IMR-90 (cell line): Measurements from ENCODE around the gene ANG. TPM values are rescaled to one million over a fixed set of nuclear protein-coding genes. Genes with fewer than 3 reads are reported as not detected.

Source experiments
- ATAC-seq: fragments of 200-7000 bp; cut with Tn5 transposase; 2 replicates; pipeline ENCODE4 v1.9.1; 2020; ENCODE audit warnings: low read depth, mild to moderate bottlenecking, moderate library complexity
- BruUV-seq: library from RNA; stranded (reverse); fragments of 400-500 nt; replicated peaks from 2 replicates; lab custom pipeline; 2021; lab: Mats Ljungman, UMichigan
- CTCF ChIA-PET: fragments of 300-600 bp; formaldehyde crosslinking; extraction: SDS; loops from one replicate; lab custom pipeline; 2021; ENCODE audit warnings: antibody characterized with exemption; lab: Yijun Ruan, JAX
- POLR2A ChIA-PET: fragments of 300-600 bp; sonication (Branson Sonifier 250); formaldehyde crosslinking; loops from one replicate; lab custom pipeline; 2022; ENCODE audit warnings: antibody characterized with exemption; ENCODE audit not compliant: unreplicated experiment; lab: Charles Lee
- DNase-seq: peaks from one replicate; pipeline ENCODE4 v3.0.0; 2013
- H2AFZ ChIP-seq: replicated peaks from 2 replicates; pipeline ENCODE3; 2013; ENCODE audit warnings: low read length, mild to moderate bottlenecking; ENCODE audit not compliant: poor library complexity
- H2AK5ac ChIP-seq: 2 replicates; pipeline ENCODE4 v1.6.1; 2013; ENCODE audit warnings: low read depth, low read length, inconsistent platforms
- H2AK9ac ChIP-seq: replicated peaks from 2 replicates; pipeline ENCODE3; 2013; ENCODE audit warnings: mild to moderate bottlenecking, low read depth, low read length, moderate library complexity; ENCODE audit not compliant: poor library complexity
- H2BK120ac ChIP-seq: 2 replicates; pipeline ENCODE4 v1.6.1; 2013; ENCODE audit warnings: low read depth, low read length, inconsistent platforms
- H2BK15ac ChIP-seq: 3 replicates; pipeline ENCODE4 v1.6.1; 2013; ENCODE audit warnings: low read depth, low read length, inconsistent platforms
- H2BK20ac ChIP-seq: 2 replicates; pipeline ENCODE4 v1.6.1; 2013; ENCODE audit warnings: low read depth, mild to moderate bottlenecking, inconsistent platforms, low read length, moderate library complexity
- H2BK5ac ChIP-seq: 2 replicates; pipeline ENCODE4 v1.6.1; 2013; ENCODE audit warnings: mild to moderate bottlenecking, low read depth, low read length, inconsistent platforms; ENCODE audit not compliant: poor library complexity, severe bottlenecking
- H3K14ac ChIP-seq: replicated peaks from 2 replicates; pipeline ENCODE4 v1.6.1; 2013; ENCODE audit warnings: low read depth, low read length, inconsistent platforms
- H3K18ac ChIP-seq: 2 replicates; pipeline ENCODE4 v1.6.1; 2013; ENCODE audit warnings: low read depth, low read length, control low read depth
- H3K23ac ChIP-seq: 2 replicates; pipeline ENCODE4 v1.6.1; 2013; ENCODE audit warnings: low read depth, low read length, inconsistent platforms
- H3K27ac ChIP-seq: 2 replicates; pipeline ENCODE4 v1.5.1; 2013; ENCODE audit warnings: mild to moderate bottlenecking, control low read depth, low read length; ENCODE audit not compliant: insufficient read depth
- H3K27me3 ChIP-seq: 2 replicates; pipeline ENCODE4 v1.6.1; 2013; ENCODE audit warnings: low read length; ENCODE audit not compliant: control insufficient read depth, insufficient read depth
- H3K36me3 ChIP-seq: 2 replicates; pipeline ENCODE4 v1.6.1; 2013; ENCODE audit warnings: low read length, mixed read lengths; ENCODE audit not compliant: control insufficient read depth, insufficient read depth
- H3K4ac ChIP-seq: 2 replicates; pipeline ENCODE4 v1.6.1; 2013; ENCODE audit warnings: low read depth, low read length, inconsistent platforms
- H3K4me1 ChIP-seq: 2 replicates; pipeline ENCODE4 v1.6.1; 2013; ENCODE audit warnings: low read length, mixed read lengths; ENCODE audit not compliant: control insufficient read depth, insufficient read depth
- H3K4me2 ChIP-seq: 2 replicates; pipeline ENCODE4 v1.6.1; 2013; ENCODE audit warnings: low read depth, mild to moderate bottlenecking, control low read depth, low read length, moderate library complexity
- H3K4me3 ChIP-seq: 2 replicates; pipeline ENCODE4 v1.5.1; 2013; ENCODE audit warnings: low read depth, mild to moderate bottlenecking, control low read depth, low read length, moderate library complexity; ENCODE audit not compliant: insufficient read depth
- H3K56ac ChIP-seq: 2 replicates; pipeline ENCODE4 v1.6.1; 2013; ENCODE audit warnings: low read length, inconsistent platforms; ENCODE audit not compliant: insufficient read depth; ENCODE audit errors: extremely low read depth
- H3K79me1 ChIP-seq, 2 experiments: 2 replicates each; pipeline ENCODE4 v1.6.1; 2013; ENCODE audit warnings: low read length in 2 of 2, inconsistent platforms in 1 of 2, low read depth in 1 of 2
- H3K9ac ChIP-seq: 2 replicates; pipeline ENCODE4 v1.6.1; 2013; ENCODE audit warnings: low read depth, low read length, control low read depth
- H3K9me1 ChIP-seq: 2 replicates; pipeline ENCODE4 v1.6.1; 2013; ENCODE audit warnings: low read length, inconsistent platforms; ENCODE audit not compliant: insufficient read depth
- H3K9me3 ChIP-seq: 2 replicates; pipeline ENCODE4 v1.6.1; 2013; ENCODE audit warnings: low read length; ENCODE audit not compliant: control insufficient read depth, insufficient read depth
- H4K20me1 ChIP-seq: 2 replicates; pipeline ENCODE4 v1.6.1; 2013; ENCODE audit warnings: low read length, inconsistent platforms; ENCODE audit not compliant: insufficient read depth
- H4K5ac ChIP-seq: 2 replicates; pipeline ENCODE4 v1.6.1; 2013; ENCODE audit warnings: mild to moderate bottlenecking, low read depth, low read length, control low read depth
- H4K8ac ChIP-seq, 2 experiments: 2 replicates each; pipeline ENCODE4 v1.6.1; 2013; ENCODE audit warnings: low read depth in 2 of 2, low read length in 2 of 2, control low read depth in 1 of 2, inconsistent platforms in 1 of 2
- H4K91ac ChIP-seq: 2 replicates; pipeline ENCODE4 v1.6.1; 2013; ENCODE audit warnings: low read depth, low read length, inconsistent platforms; ENCODE audit not compliant: insufficient read depth
- BHLHE40 ChIP-seq: fragments of 150-350 bp; IDR thresholded peaks from 2 replicates; pipeline ENCODE4 v1.6.1; 2016; ENCODE audit warnings: mild to moderate bottlenecking, low read depth, low read length
- CEBPB ChIP-seq: IDR thresholded peaks from 2 replicates; pipeline ENCODE4 v1.6.1; 2012; ENCODE audit warnings: low read depth, low read length, improper control_type of control experiment
- CHD1 ChIP-seq: IDR thresholded peaks from 2 replicates; pipeline ENCODE4 v1.6.1; 2012; ENCODE audit warnings: low read depth, low read length, improper control_type of control experiment
- CTCF ChIP-seq: conservative IDR thresholded peaks from 2 replicates; pipeline ENCODE4 v1.5.1; 2012; ENCODE audit warnings: mild to moderate bottlenecking, low read depth, low read length, improper control_type of control experiment
- FOS ChIP-seq: fragments of 150-350 bp; IDR thresholded peaks from 2 replicates; pipeline ENCODE4 v1.6.1; 2016; ENCODE audit warnings: low read depth, low read length
- MAFK ChIP-seq: IDR thresholded peaks from 2 replicates; pipeline ENCODE4 v1.6.1; 2012; ENCODE audit warnings: low read depth, low read length, improper control_type of control experiment
- MAZ ChIP-seq: IDR thresholded peaks from 2 replicates; pipeline ENCODE4 v1.6.1; 2012; ENCODE audit warnings: low read depth, mild to moderate bottlenecking, low read length, improper control_type of control experiment, moderate library complexity, borderline replicate concordance
- NFE2L2 ChIP-seq: fragments of 150-350 bp; IDR thresholded peaks from 2 replicates; pipeline ENCODE4 v1.6.1; 2016; ENCODE audit warnings: low read depth, mild to moderate bottlenecking, low read length
- RAD21 ChIP-seq: IDR thresholded peaks from 2 replicates; pipeline ENCODE4 v1.6.1; 2012; ENCODE audit warnings: low read length, improper control_type of control experiment
- RCOR1 ChIP-seq: IDR thresholded peaks from 2 replicates; pipeline ENCODE4 v1.6.1; 2012; ENCODE audit warnings: mild to moderate bottlenecking, low read length, improper control_type of control experiment; ENCODE audit not compliant: insufficient replicate concordance
- RFX5 ChIP-seq: IDR thresholded peaks from 2 replicates; pipeline ENCODE4 v1.8.0; 2012; ENCODE audit warnings: low read depth, mild to moderate bottlenecking, low read length, moderate library complexity
- SMC3 ChIP-seq: fragments of 150-350 bp; IDR thresholded peaks from 2 replicates; pipeline ENCODE4 v1.6.1; 2016; ENCODE audit warnings: low read depth, mild to moderate bottlenecking, antibody characterized with exemption, low read length, moderate library complexity
- WGBS, 2 experiments: methylation state at CpG; one replicate each; pipeline versions ENCODE4 v1.1.5 to v1.1.7; 2013; ENCODE audit warnings: missing lambda C conversion rate in 2 of 2; ENCODE audit not compliant: insufficient read length in 1 of 2; ENCODE audit errors: extremely low coverage in 2 of 2; 5-methylcytosine and 5-hydroxymethylcytosine counted together
- dilution Hi-C: fragments of 300-500 bp; cut with HindIII; formaldehyde crosslinking; loops from one replicate; pipeline ENCODE4 v1.14.3; 2018; ENCODE audit warnings: low sequenced_read_pairs; ENCODE audit not compliant: unreplicated experiment
- in situ Hi-C: fragments of 300-500 bp; cut with MboI; formaldehyde crosslinking; loops from 3 replicates; pipeline ENCODE4 v1.14.3; 2019; ENCODE audit warnings: low sequenced_read_pairs, inconsistent platforms, mixed read lengths
- intact Hi-C: fragments of 100-400 bp; cut with micrococcal nuclease; formaldehyde crosslinking; loops from 2 replicates; pipeline ENCODE4 v1.10.0; 2022
- polyA plus RNA-seq, 3 experiments: library from polyadenylated mRNA; depleted of rRNA; stranded (reverse); fragments of >200 nt; gene quantifications; 2 replicates each; pipeline ENCODE4 v1.2.3, GENCODE V29; 2012; ENCODE audit warnings: low replicate concordance in 1 of 3
- total RNA-seq: library from RNA; depleted of rRNA; stranded (reverse); fragments of >200 nt; gene quantifications from 2 replicates; pipeline ENCODE4 v1.2.3, GENCODE V29; 2012
- TF ChIP-seq, protein P1 (sequence below): fragments of 150-350 bp; IDR thresholded peaks from 2 replicates; pipeline ENCODE4 v1.6.1; 2017; ENCODE audit warnings: mild to moderate bottlenecking, antibody characterized with exemption, low read length, low read depth
- TF ChIP-seq, protein P2 (sequence below): fragments of 150-350 bp; IDR thresholded peaks from 2 replicates; pipeline ENCODE4 v1.6.1; 2016; ENCODE audit warnings: low read depth, mild to moderate bottlenecking, low read length, moderate library complexity, borderline replicate concordance

ANG gene
- total and polyA plus RNA-seq, 2 of the 4 experiments (the other 2 are of a cell fraction): 3.6 to 4.7 TPM

DNA sequence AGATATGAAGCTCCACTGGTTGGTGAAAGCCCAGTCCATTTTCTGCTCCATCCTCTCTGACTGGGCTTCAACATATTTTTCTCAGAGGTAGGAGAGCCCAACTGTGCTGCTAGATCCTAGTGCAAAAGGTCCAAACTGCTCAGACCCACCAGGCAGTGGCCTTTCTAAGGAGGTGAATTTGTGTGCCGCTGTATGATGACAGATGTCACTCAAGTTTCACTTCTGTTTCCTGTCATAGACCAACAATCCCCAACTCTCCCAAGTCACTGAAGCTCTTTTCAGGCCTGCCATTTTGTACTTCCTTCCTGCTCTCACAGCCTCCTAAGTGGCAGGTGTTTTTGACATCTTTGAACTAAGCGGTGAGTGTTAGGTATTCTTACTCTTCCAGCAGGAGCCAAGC, 20.6 kb upstream of the ANG start:
- no peak for DNase-seq
- no TSS peak for BruUV-seq
- ATAC-seq: no peak
- H3K9me1 ChIP-seq: no peaks in the 10 kb centered on the region
- no peak overlapping the region for H3K18ac ChIP-seq
- peaks cover 6% of the 10 kb centered on the region for H3K27me3 ChIP-seq
- CTCF ChIA-PET: no interaction called here
- in situ Hi-C loops: no loop called here
- H3K4me3 ChIP-seq: no peak overlapping the region
- no peak overlapping the region for H3K14ac ChIP-seq
- no peak overlapping the region for H2AK9ac ChIP-seq
- no peak overlapping the region for H3K27ac ChIP-seq
- no peaks in the 10 kb centered on the region for H3K9me3 ChIP-seq
- no peaks in the 10 kb centered on the region for H3K4me1 ChIP-seq
- no peak overlapping the region for H3K9ac ChIP-seq
- no peaks in the 10 kb centered on the region for H3K36me3 ChIP-seq
- H3K56ac ChIP-seq: no peak overlapping the region
- H2AK5ac ChIP-seq: no peak overlapping the region
- POLR2A ChIA-PET: no interaction called here
- H4K5ac ChIP-seq: no peak overlapping the region
- no peak overlapping the region for H3K4ac ChIP-seq
- no peak for TF ChIP-seq RFX5
- no peak for TF ChIP-seq CHD1
- no peak for TF ChIP-seq NFE2L2
- TF ChIP-seq CEBPB: no peak
- TF ChIP-seq, protein P1, sequence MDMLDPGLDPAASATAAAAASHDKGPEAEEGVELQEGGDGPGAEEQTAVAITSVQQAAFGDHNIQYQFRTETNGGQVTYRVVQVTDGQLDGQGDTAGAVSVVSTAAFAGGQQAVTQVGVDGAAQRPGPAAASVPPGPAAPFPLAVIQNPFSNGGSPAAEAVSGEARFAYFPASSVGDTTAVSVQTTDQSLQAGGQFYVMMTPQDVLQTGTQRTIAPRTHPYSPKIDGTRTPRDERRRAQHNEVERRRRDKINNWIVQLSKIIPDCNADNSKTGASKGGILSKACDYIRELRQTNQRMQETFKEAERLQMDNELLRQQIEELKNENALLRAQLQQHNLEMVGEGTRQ: no peak
- TF ChIP-seq, protein P2, sequence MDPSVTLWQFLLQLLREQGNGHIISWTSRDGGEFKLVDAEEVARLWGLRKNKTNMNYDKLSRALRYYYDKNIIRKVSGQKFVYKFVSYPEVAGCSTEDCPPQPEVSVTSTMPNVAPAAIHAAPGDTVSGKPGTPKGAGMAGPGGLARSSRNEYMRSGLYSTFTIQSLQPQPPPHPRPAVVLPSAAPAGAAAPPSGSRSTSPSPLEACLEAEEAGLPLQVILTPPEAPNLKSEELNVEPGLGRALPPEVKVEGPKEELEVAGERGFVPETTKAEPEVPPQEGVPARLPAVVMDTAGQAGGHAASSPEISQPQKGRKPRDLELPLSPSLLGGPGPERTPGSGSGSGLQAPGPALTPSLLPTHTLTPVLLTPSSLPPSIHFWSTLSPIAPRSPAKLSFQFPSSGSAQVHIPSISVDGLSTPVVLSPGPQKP: no peak
- no peak for TF ChIP-seq CTCF
- TF ChIP-seq SMC3: no peak
- no peak for TF ChIP-seq RCOR1
- TF ChIP-seq RAD21: no peak
- no peak for TF ChIP-seq MAFK
- no peak for TF ChIP-seq MAZ
- TF ChIP-seq FOS: no peak
- no peak for TF ChIP-seq BHLHE40
- no peak overlapping the region for H3K23ac ChIP-seq
- H4K20me1 ChIP-seq: no peaks in the 10 kb centered on the region
- no peak overlapping the region for H2BK5ac ChIP-seq
- no peak overlapping the region for H4K91ac ChIP-seq
- WGBS, 2 experiments: no CpG with 5 or more reads among the region's 2 CpGs
- no peak overlapping the region for H4K8ac ChIP-seq
- H3K4me2 ChIP-seq: no peak overlapping the region
- H2AFZ ChIP-seq: no peak overlapping the region
- dilution Hi-C loops: loop anchor here (25.0 kb wide), 1 partner anchor 131 kb away; no protein-coding TSS in a partner anchor
- no peak overlapping the region for H2BK20ac ChIP-seq
- H3K79me1 ChIP-seq: no peaks in the 10 kb centered on the region
- H2BK15ac ChIP-seq: no peak overlapping the region
- H2BK120ac ChIP-seq: no peak overlapping the region
- intact Hi-C loops: no loop called here
